WERI-Rb-1 (cell line): Measurements from ENCODE around the gene TP53BP1.

Source experiments
- DNase-seq: peaks from one replicate; pipeline ENCODE4 v3.0.0-alpha.2; 2020
- H3K27ac ChIP-seq: fragments of 250-450 bp; sonication (Bioruptor Pico); 2 replicates; pipeline ENCODE4 v1.5.1; 2020; ENCODE audit warnings: mild to moderate bottlenecking, moderate library complexity
- H3K27me3 ChIP-seq: fragments of 250-450 bp; sonication (Bioruptor Pico); 2 replicates; pipeline ENCODE4 v1.5.1; 2021; ENCODE audit warnings: mild to moderate bottlenecking, low read depth, moderate library complexity; ENCODE audit not compliant: insufficient read depth, severe bottlenecking
- H3K36me3 ChIP-seq: fragments of 250-450 bp; sonication (Bioruptor Pico); 2 replicates; pipeline ENCODE4 v1.5.1; 2020; ENCODE audit warnings: mild to moderate bottlenecking, moderate library complexity
- H3K4me3 ChIP-seq: 2 replicates; pipeline ENCODE4 v1.5.1; 2011; ENCODE audit warnings: low read depth, mild to moderate bottlenecking, control low read depth, low read length
- H3K9me3 ChIP-seq: fragments of 250-450 bp; sonication (Bioruptor Pico); 2 replicates; pipeline ENCODE4 v1.5.1; 2021; ENCODE audit warnings: mild to moderate bottlenecking, moderate library complexity; ENCODE audit not compliant: severe bottlenecking
- CTCF ChIP-seq: IDR thresholded peaks from 2 replicates; pipeline ENCODE4 v1.5.1; 2011; ENCODE audit warnings: low read depth, mild to moderate bottlenecking, control low read depth, inconsistent platforms, low read length

Gene TP53BP1

DNA sequence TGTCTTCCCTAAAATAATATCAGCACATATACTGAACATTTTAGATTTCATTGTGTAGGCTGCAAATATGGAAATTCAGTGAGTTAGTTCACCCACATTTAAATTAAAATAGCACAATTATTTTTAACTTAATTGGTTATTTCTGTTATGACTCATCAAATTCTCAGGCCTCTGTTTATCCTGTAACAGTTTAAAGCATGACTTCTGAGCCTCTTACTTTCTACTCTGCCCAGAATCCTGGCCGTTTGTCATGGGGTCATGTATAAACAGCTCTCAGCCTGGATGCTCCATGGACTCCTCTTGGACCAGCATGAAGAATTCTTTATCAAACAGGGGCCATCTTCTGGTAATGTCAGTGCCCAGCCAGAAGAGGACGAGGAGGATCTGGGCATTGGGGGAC lies 109.9 kb downstream of the TP53BP1 start:
- TF ChIP-seq CTCF: no peak
- H3K36me3 ChIP-seq: peaks cover 74% of the 10 kb centered on the region
- H3K9me3 ChIP-seq: no peaks in the 10 kb centered on the region
- no peak overlapping the region for H3K4me3 ChIP-seq
- no peak for DNase-seq
- no peak overlapping the region for H3K27ac ChIP-seq
- no peaks in the 10 kb centered on the region for H3K27me3 ChIP-seq

GRCh38 chr15:43382310-43382709 lies 110.6 kb downstream of the TP53BP1 start:
- no peak for DNase-seq
- Histone ChIP-seq H3K4me3 (no peak overlapping the region), H3K36me3 (peaks cover 73% of the 10 kb centered on the region), H3K27ac (no peak overlapping the region), H3K27me3 (no peaks in the 10 kb centered on the region), H3K9me3 (no peaks in the 10 kb centered on the region)
- TF ChIP-seq CTCF: no peak

- no peak overlapping the region for H3K27ac ChIP-seq
- no peaks in the 10 kb centered on the region for H3K27me3 ChIP-seq
- peaks cover 65% of the 10 kb centered on the region for H3K36me3 ChIP-seq
- H3K9me3 ChIP-seq: no peaks in the 10 kb centered on the region
- H3K4me3 ChIP-seq: no peak overlapping the region
- no peak for DNase-seq
- no peak for TF ChIP-seq CTCF
These were observed 114.4 kb downstream of the TP53BP1 start for GRCh38 chr15:43378601-43379000.

GRCh38 chr15:43376017-43376705 lies 116.8 kb downstream of the TP53BP1 start:
- Histone ChIP-seq H3K36me3 (peaks cover 60% of the 10 kb centered on the region), H3K27ac (no peak overlapping the region), H3K27me3 (no peaks in the 10 kb centered on the region), H3K9me3 (no peaks in the 10 kb centered on the region), H3K4me3 (no peak overlapping the region)
- TF ChIP-seq CTCF: peak; percentile 76
- peak; percentile 68 for DNase-seq

DNA sequence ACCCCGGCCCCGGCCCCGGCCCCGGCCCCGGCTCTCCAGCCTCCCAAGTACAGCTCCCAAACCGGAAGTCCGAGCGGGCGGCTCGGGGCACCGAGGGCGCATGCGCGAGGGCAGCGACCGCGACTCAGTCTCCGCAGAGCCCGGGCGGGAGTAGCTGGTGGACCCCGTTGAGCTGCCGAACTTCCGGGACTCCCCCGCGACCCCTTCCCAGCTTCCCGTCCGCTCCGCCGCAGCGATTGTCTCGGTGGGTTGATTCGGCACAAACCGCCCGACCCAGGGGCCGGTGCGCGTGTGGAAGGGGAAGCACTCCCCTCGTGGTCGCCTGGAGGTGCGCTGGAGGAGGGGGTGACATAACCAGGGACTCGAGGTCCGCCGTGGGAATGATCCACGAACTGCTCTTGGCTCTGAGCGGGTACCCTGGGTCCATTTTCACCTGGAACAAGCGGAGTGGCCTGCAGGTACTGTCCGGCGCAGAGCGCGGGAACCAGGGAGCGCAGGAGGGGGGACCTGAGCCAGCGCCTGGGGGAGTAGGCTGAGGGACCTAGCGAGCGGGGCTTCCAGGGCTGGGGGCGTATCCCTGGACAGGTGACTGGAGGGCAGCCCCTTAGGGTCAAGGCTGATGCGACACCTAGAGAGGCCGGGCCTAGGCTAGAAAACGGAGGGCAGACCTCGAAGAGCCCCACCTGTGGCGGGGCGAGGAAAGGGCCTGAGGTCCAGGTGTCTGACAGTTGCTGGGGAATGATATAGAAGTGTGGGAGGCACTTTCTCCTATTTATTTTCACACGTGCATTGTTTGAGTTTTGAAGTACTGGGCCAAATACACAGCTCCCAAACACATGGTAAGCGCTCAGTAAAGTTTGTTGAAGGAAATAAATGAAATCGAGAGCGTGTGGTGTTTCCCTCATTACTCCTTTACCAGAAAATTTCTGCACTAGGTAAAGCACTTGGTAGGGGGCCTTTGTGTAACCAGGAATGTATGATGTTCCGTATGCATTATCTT lies 121.7 kb downstream of the TP53BP1 start, which contains the start of the genes TUBGCP4 and ZSCAN29:
TUBGCP4 (plus strand) TSS at position 127 of the 1,000 bp plus-strand sequence; CDS start at position 381, 254 bp downstream.
ZSCAN29 (minus strand) TSS at position 69 of the 1,000 bp plus-strand sequence. CDS start 1,130 bp downstream, outside the sequence.
- H3K27me3 ChIP-seq: no peaks in the 10 kb centered on the region
- peak within 1 kb of the TSS; percentile 92 for H3K27ac ChIP-seq
- H3K9me3 ChIP-seq: no peaks in the 10 kb centered on the region
- peaks cover 48% of the 10 kb centered on the region for H3K36me3 ChIP-seq
- DNase-seq: peak; percentile 93
- H3K4me3 ChIP-seq: peak within 1 kb of the TSS; percentile 90
- peak; percentile 57 for TF ChIP-seq CTCF
